Keratinocyte (primary cell): ENCODE results near the gene HMCN2. TPM values are rescaled to one million over a fixed set of nuclear protein-coding genes. Genes with fewer than 3 reads are reported as not detected.

Source experiments
- DNase-seq: peaks from one replicate; pipeline ENCODE4 v3.0.0-alpha.2; 2011; ENCODE audit warnings: low read depth, missing footprints, low spot score
- FAIRE-seq: peaks from 2 replicates; lab custom pipeline; 2011; peaks lifted over from hg19 to GRCh38; lab: Jason Lieb, UNC
- H2AFZ ChIP-seq: 2 replicates; pipeline ENCODE4 v1.6.0; 2012; ENCODE audit warnings: low read length, control low read depth, inconsistent platforms; ENCODE audit not compliant: control insufficient read depth
- H3K27ac ChIP-seq: 2 replicates; pipeline ENCODE4 v1.5.1; 2011; ENCODE audit warnings: low read length; ENCODE audit not compliant: control insufficient read depth, insufficient read depth
- H3K27me3 ChIP-seq: 3 replicates; pipeline ENCODE4 v1.6.0; 2011; ENCODE audit warnings: low read length; ENCODE audit not compliant: control insufficient read depth, insufficient read depth; ENCODE audit errors: extremely low read depth
- H3K36me3 ChIP-seq, 2 experiments: 2 replicates in 1 of 2; 3 replicates in 1 of 2; pipeline ENCODE4 v1.5.1; 2011; ENCODE audit warnings: low read length in 2 of 2, mild to moderate bottlenecking in 1 of 2; ENCODE audit not compliant: control insufficient read depth in 2 of 2, insufficient read depth in 2 of 2; ENCODE audit errors: extremely low read depth in 1 of 2
- H3K4me1 ChIP-seq: 3 replicates; pipeline ENCODE4 v1.5.1; 2011; ENCODE audit warnings: low read length; ENCODE audit not compliant: control insufficient read depth, insufficient read depth; ENCODE audit errors: extremely low read depth
- H3K4me2 ChIP-seq: 3 replicates; pipeline ENCODE4 v1.6.0; 2011; ENCODE audit warnings: low read depth, low read length; ENCODE audit not compliant: control insufficient read depth, insufficient read depth; ENCODE audit errors: extremely low read depth
- H3K4me3 ChIP-seq, 3 experiments: fragments of 200-600 bp in 1 of 3; sonication (generic) in 1 of 3; 2 replicates in 2 of 3; 3 replicates in 1 of 3; pipeline ENCODE4 v1.5.1; 2011 to 2016; ENCODE audit warnings: low read length in 3 of 3, mild to moderate bottlenecking in 3 of 3, control low read depth in 2 of 3, inconsistent platforms in 1 of 3, low read depth in 1 of 3, mixed read lengths in 1 of 3, mixed run types in 1 of 3, moderate library complexity in 1 of 3; ENCODE audit not compliant: control insufficient read depth in 2 of 3, insufficient read depth in 2 of 3; ENCODE audit errors: extremely low read depth in 1 of 3
- H3K79me2 ChIP-seq: 2 replicates; pipeline ENCODE4 v1.6.0; 2012; ENCODE audit warnings: low read length; ENCODE audit not compliant: control insufficient read depth, insufficient read depth
- H3K9ac ChIP-seq: 3 replicates; pipeline ENCODE4 v1.6.0; 2011; ENCODE audit warnings: low read length; ENCODE audit not compliant: control insufficient read depth, insufficient read depth; ENCODE audit errors: extremely low read depth
- H3K9me1 ChIP-seq: 3 replicates; pipeline ENCODE4 v1.6.0; 2011; ENCODE audit warnings: low read length; ENCODE audit not compliant: control insufficient read depth, insufficient read depth; ENCODE audit errors: extremely low read depth
- H3K9me3 ChIP-seq: 2 replicates; pipeline ENCODE4 v1.5.1; 2012; ENCODE audit warnings: low read depth, low read length; ENCODE audit not compliant: control insufficient read depth
- H4K20me1 ChIP-seq: 3 replicates; pipeline ENCODE4 v1.6.0; 2011; ENCODE audit warnings: low read length; ENCODE audit not compliant: control insufficient read depth, insufficient read depth; ENCODE audit errors: extremely low read depth
- CTCF ChIP-seq, 3 experiments: IDR thresholded peaks in 1 of 3; conservative IDR thresholded peaks in 1 of 3; optimal IDR thresholded peaks in 1 of 3; 2 replicates in 2 of 3; 3 replicates in 1 of 3; pipeline versions ENCODE3 to v1.5.1; 2011; ENCODE audit warnings: low read length in 3 of 3, mild to moderate bottlenecking in 3 of 3, moderate library complexity in 2 of 3, control low read depth in 1 of 3, inconsistent platforms in 1 of 3; ENCODE audit not compliant: insufficient read depth in 2 of 3; ENCODE audit errors: extremely low read depth in 1 of 3
- EZH2 ChIP-seq: IDR thresholded peaks from one replicate; pipeline ENCODE4 v1.6.1; 2012; ENCODE audit warnings: inconsistent platforms, mild to moderate bottlenecking, low read length, moderate library complexity
- dilution Hi-C: fragments of 300-500 bp; cut with MboI; formaldehyde crosslinking; loops from one replicate; pipeline ENCODE4 v1.7.0; 2020; ENCODE audit warnings: low sequenced_read_pairs; ENCODE audit not compliant: extremely low pct_ligation_motif_present
- polyA plus RNA-seq, 5 experiments: library from polyadenylated mRNA; depleted of rRNA in 3 of 5; stranded (reverse) in 3 of 5; stranded (forward) in 1 of 5; unstranded in 1 of 5; fragments of >200 nt; gene quantifications; 1 replicate in 1 of 5; 2 replicates in 3 of 5; 3 replicates in 1 of 5; pipeline versions ENCODE4 v1.2.1 to v1.2.3, GENCODE V29; 2011 to 2012; ENCODE audit warnings: missing spikeins in 2 of 5, low read depth in 1 of 5, low replicate concordance in 1 of 5

Gene HMCN2
- polyA plus RNA-seq, 1 donor (not counting 4 experiments of a cell fraction or from before 2014, with no cell fraction given) = not detected

GRCh38 chr9:130467316-130467715 lies 201.8 kb downstream of the HMCN2 start:
- no peaks in the 10 kb centered on the region for H3K79me2 ChIP-seq
- H3K4me2 ChIP-seq = no peak overlapping the region
- H3K4me1 ChIP-seq = no peaks in the 10 kb centered on the region
- no peaks in the 10 kb centered on the region for H4K20me1 ChIP-seq
- dilution Hi-C loops = no loop called here
- no peak overlapping the region for H3K4me3 ChIP-seq
- no peak for DNase-seq
- H3K27me3 ChIP-seq = peaks cover 3% of the 10 kb centered on the region
- no peaks in the 10 kb centered on the region for H3K36me3 ChIP-seq
- H3K27ac ChIP-seq = no peak overlapping the region
- no peaks in the 10 kb centered on the region for H3K9me3 ChIP-seq
- H3K9ac ChIP-seq = no peak overlapping the region
- no peak for TF ChIP-seq CTCF (optimal IDR thresholded peaks at IDR 0.05 in 1 of 3, IDR thresholded peaks at IDR 0.05 in 1 of 3, conservative IDR thresholded peaks at IDR 0.05 in 1 of 3; ENCODE audit: extremely low read depth in 1 of 3, insufficient read depth in 2 of 3, low read length in 3 of 3)
- TF ChIP-seq EZH2 = no peak
- no peak for FAIRE-seq
- H3K9me1 ChIP-seq = no peaks in the 10 kb centered on the region
- no peak overlapping the region for H2AFZ ChIP-seq

GRCh38 chr9:130468566-130468965 lies 203.0 kb downstream of the HMCN2 start:
- no peak overlapping the region for H3K9ac ChIP-seq
- H4K20me1 ChIP-seq = no peaks in the 10 kb centered on the region
- no peaks in the 10 kb centered on the region for H3K9me1 ChIP-seq
- dilution Hi-C loops = no loop called here
- DNase-seq (no peak), FAIRE-seq (no peak)
- no peaks in the 10 kb centered on the region for H3K36me3 ChIP-seq
- no peaks in the 10 kb centered on the region for H3K79me2 ChIP-seq
- no peak for TF ChIP-seq CTCF (optimal IDR thresholded peaks at IDR 0.05 in 1 of 3, IDR thresholded peaks at IDR 0.05 in 1 of 3, conservative IDR thresholded peaks at IDR 0.05 in 1 of 3; ENCODE audit: extremely low read depth in 1 of 3, insufficient read depth in 2 of 3, low read length in 3 of 3)
- TF ChIP-seq EZH2 = no peak
- no peaks in the 10 kb centered on the region for H3K9me3 ChIP-seq
- no peak overlapping the region for H3K4me3 ChIP-seq
- no peak overlapping the region for H3K4me2 ChIP-seq
- no peak overlapping the region for H2AFZ ChIP-seq
- H3K27ac ChIP-seq = no peak overlapping the region
- peaks cover 3% of the 10 kb centered on the region for H3K27me3 ChIP-seq
- no peaks in the 10 kb centered on the region for H3K4me1 ChIP-seq
